ENCODE measurements around the gene TRRAP. TPM values are rescaled to one million over a fixed set of nuclear protein-coding genes. Genes with fewer than 3 reads are reported as not detected.

The TRRAP gene
- total and polyA plus RNA-seq, 7 donors = 2.4 to 35.5 (median 18.9) TPM

DNA sequence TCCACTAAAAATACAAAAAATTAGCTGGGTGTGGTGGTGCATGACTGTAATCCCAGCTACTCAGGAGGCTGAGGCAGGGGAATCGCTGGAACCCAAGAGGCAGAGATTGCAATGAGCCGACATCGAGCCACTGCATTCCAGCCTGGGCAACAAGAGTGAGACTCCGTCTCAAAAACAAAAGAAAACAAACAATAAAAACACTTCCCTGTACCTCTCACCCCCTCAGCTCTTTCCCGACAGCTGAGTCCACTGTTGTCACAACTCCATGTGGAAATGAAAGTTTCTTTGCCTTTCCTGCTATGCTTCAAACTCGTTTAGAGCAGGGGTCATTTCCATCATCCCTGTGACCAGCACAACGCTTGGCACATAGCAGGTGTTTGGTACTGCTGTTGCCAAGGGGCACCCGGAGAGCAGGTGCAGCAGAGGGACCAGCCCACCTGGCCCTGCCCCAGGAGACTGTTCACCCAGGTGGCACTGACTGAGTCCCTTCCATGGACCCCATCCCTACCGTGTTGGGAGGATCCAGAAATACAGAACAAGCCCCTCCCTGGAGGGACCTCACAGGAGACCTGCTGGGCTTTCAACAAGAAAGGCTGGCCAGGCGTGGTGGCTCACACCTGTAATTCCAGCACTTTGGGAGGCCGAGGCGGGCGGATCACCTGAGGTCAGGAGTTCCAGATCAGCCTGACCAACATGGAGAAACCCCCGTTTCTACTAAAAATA is 13.4 kb upstream of the TRRAP start:
- Histone ChIP-seq H3K27me3 (peaks cover 0 to 13% (median 9%) of the 10 kb centered on the region in 3 donors), H3K4me3 (no peak overlapping the region), H3K27ac (no peak overlapping the region), H3K9me3 (no peaks in the 10 kb centered on the region), H3K4me1 (peaks cover 0 to 12% (median 7%) of the 10 kb centered on the region in 4 donors), H3K36me3 (no peaks in the 10 kb centered on the region)
- intact Hi-C loops (cut with DNase I) = no loop called here
- DNase-seq = no peak
- TF ChIP-seq, protein P1, sequence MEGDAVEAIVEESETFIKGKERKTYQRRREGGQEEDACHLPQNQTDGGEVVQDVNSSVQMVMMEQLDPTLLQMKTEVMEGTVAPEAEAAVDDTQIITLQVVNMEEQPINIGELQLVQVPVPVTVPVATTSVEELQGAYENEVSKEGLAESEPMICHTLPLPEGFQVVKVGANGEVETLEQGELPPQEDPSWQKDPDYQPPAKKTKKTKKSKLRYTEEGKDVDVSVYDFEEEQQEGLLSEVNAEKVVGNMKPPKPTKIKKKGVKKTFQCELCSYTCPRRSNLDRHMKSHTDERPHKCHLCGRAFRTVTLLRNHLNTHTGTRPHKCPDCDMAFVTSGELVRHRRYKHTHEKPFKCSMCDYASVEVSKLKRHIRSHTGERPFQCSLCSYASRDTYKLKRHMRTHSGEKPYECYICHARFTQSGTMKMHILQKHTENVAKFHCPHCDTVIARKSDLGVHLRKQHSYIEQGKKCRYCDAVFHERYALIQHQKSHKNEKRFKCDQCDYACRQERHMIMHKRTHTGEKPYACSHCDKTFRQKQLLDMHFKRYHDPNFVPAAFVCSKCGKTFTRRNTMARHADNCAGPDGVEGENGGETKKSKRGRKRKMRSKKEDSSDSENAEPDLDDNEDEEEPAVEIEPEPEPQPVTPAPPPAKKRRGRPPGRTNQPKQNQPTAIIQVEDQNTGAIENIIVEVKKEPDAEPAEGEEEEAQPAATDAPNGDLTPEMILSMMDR (IDR thresholded peaks at IDR 0.05) = no peak
- TF ChIP-seq EP300 (IDR thresholded peaks at IDR 0.05) (no peak), POLR2A (IDR thresholded peaks at IDR 0.05) (no peak), POLR2AphosphoS5 (IDR thresholded peaks at IDR 0.05) (no peak)
- 40 to 70% methylated on average over 14 of the region's 14 CpGs for WGBS, 2 donors

DNA sequence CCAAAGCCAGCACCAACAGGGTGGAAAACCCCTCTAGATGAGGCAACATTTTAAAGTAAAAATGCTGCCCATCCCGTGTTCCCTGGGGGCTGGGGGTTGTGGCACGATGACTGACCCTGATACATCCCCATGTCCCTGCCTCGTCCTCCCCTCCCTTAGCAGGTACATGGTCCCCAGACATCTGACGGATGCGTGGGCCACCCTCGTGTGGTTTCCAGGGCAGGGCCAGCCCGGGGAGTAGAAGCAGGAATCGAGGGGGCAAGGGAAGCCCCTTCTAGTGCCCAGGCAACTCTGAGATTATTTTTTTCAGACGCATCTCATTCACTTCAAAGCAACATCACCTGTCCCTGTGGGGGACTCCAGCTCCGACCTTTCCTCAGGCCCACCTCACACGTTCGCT is 12.0 kb upstream of the TRRAP start:
- no peaks in the 10 kb centered on the region for H3K9me3 ChIP-seq
- peaks cover 0 to 27% (median 23%) of the 10 kb centered on the region in 3 donors for H3K27me3 ChIP-seq
- peaks cover 0 to 22% (median 15%) of the 10 kb centered on the region in 4 donors for H3K4me1 ChIP-seq
- no peak overlapping the region for H3K27ac ChIP-seq
- H3K4me3 ChIP-seq = no peak overlapping the region
- no peak for DNase-seq
- TF ChIP-seq POLR2A (IDR thresholded peaks at IDR 0.05) (no peak), POLR2AphosphoS5 (IDR thresholded peaks at IDR 0.05) (no peak), EP300 (IDR thresholded peaks at IDR 0.05) (no peak)
- TF ChIP-seq, protein P1 (IDR thresholded peaks at IDR 0.05) = no peak
- H3K36me3 ChIP-seq = no peaks in the 10 kb centered on the region
- WGBS, 2 donors = 82 to 87% methylated on average over 12 of the region's 12 CpGs
- intact Hi-C loops (cut with DNase I) = no loop called here

DNA sequence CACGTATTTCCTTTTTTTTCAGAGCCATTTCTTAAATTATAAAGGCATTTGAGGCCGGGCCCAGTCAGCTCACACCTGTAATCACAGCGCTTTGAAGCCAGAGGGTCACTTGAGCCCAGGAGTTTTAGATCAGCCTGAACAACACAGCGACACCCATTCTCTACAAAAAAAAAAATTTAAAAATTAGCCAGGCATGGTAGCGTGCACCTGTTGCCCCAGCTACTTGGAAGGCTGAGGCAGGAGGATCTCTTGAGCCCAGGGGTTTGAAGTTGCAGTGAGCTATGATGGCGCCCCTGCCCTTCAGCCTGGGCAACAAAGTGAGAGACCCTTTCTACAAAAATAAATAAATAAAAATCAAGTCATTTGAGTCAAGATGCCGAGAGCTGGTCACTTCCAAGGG is 11.6 kb upstream of the TRRAP start:
- no peak overlapping the region for H3K27ac ChIP-seq
- no peaks in the 10 kb centered on the region for H3K9me3 ChIP-seq
- no peak overlapping the region for H3K4me3 ChIP-seq
- no peak for DNase-seq
- H3K36me3 ChIP-seq = no peaks in the 10 kb centered on the region
- 77 to 87% methylated on average over 7 of the region's 7 CpGs for WGBS, 2 donors
- peaks cover 0 to 32% (median 27%) of the 10 kb centered on the region in 3 donors for H3K27me3 ChIP-seq
- no peak for TF ChIP-seq POLR2AphosphoS5 (IDR thresholded peaks at IDR 0.05)
- TF ChIP-seq, protein P1 (IDR thresholded peaks at IDR 0.05) = no peak
- no peak for TF ChIP-seq EP300 (IDR thresholded peaks at IDR 0.05)
- TF ChIP-seq POLR2A (IDR thresholded peaks at IDR 0.05) = no peak
- intact Hi-C loops (cut with DNase I) = no loop called here
- H3K4me1 ChIP-seq = peaks cover 0 to 22% (median 15%) of the 10 kb centered on the region in 4 donors

DNA sequence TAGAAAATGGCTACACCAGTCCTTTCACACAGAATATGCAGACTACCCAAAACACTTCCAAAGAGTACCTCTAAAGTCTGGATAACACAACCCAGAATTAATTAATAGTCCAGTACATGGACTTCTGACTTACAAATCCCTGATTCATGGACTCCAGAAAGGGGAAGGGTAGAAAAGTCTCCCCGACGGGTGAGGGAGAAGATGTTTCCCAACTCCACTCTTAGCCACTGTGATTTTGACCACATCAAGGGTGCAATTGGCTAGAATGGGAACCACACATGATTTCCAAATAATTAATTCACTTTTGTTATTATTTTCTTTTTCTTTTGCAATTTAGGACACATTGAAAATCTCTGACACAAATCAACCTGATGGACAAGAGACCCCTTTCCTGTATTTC is 9.9 kb upstream of the TRRAP start:
- no peak overlapping the region for H3K27ac ChIP-seq
- peaks cover 0 to 44% (median 36%) of the 10 kb centered on the region in 3 donors for H3K27me3 ChIP-seq
- TF ChIP-seq POLR2AphosphoS5 (IDR thresholded peaks at IDR 0.05) = no peak
- no peak for TF ChIP-seq POLR2A (IDR thresholded peaks at IDR 0.05)
- TF ChIP-seq, protein P1 (IDR thresholded peaks at IDR 0.05) = no peak
- TF ChIP-seq EP300 (IDR thresholded peaks at IDR 0.05) = no peak
- H3K36me3 ChIP-seq = no peaks in the 10 kb centered on the region
- no peak overlapping the region for H3K4me3 ChIP-seq
- intact Hi-C loops (cut with DNase I) = no loop called here
- H3K9me3 ChIP-seq = no peaks in the 10 kb centered on the region
- peaks cover 0 to 22% (median 15%) of the 10 kb centered on the region in 4 donors for H3K4me1 ChIP-seq
- DNase-seq = no peak
- 65 to 73% methylated on average over 2 of the region's 2 CpGs for WGBS, 2 donors
